ENCODE data around the gene VPS13D. TPM values are rescaled to one million over a fixed set of nuclear protein-coding genes. Genes with fewer than 3 reads are reported as not detected.
A peak's percentile ranks its signal among the peaks of the same experiment; 100 is the strongest.

The VPS13D gene
- total RNA-seq, 2 donors from 2014 or later, result 54.0 to 63.3 TPM

DNA sequence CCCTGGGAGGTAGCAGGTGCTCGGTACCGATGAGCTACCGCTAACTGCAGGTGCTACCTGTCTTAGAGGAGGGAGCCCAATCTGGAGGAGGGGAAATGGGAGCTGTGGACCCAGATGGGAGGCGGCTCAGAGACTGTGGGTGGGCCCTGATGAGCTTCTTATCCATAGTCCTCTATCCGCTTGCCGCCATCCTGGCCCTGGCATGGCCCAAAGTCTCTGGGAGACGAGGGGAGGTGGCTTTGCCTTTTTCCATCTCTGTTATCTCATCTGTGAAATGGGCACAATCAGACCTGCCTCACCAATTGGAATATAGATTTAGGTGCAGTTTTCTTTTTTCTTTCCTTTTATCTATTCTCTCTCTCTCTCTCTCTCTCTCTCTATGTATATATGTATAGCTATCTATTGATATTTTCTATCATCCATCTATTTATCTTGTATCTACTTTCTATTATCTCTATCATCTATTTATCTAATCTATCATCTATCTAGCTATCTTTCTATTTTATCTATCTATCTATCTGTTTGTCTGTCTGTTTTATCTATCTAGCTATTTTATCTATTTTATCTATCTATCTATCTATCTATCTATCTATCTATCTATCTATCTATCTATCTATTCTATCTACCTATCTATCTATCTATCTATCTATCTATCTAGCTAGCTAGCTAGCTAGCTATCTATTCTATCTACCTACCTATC lies 46.6 kb upstream of the VPS13D start:
- ATAC-seq (no peak), DNase-seq (no peak)
- Histone ChIP-seq H3K4me1 (peaks cover 16% of the 10 kb centered on the region), H3K27me3 (no peaks in the 10 kb centered on the region), H3K4me3 (no peak overlapping the region), H3K36me3 (replicated peaks in 1 of 2; ENCODE audit: insufficient read depth in 1 of 2, low read depth in 2 of 2) (no peaks in the 10 kb centered on the region), H3K27ac (peak overlapping the region in 1 of 4 donors; percentile 80), H3K9me3 (no peaks in the 10 kb centered on the region)
- WGBS, 2 donors, result 64 to 78% methylated on average over 7 of the region's 7 CpGs
- no peak for TF ChIP-seq POLR2A (IDR thresholded peaks at IDR 0.05)
- TF ChIP-seq, protein P1, sequence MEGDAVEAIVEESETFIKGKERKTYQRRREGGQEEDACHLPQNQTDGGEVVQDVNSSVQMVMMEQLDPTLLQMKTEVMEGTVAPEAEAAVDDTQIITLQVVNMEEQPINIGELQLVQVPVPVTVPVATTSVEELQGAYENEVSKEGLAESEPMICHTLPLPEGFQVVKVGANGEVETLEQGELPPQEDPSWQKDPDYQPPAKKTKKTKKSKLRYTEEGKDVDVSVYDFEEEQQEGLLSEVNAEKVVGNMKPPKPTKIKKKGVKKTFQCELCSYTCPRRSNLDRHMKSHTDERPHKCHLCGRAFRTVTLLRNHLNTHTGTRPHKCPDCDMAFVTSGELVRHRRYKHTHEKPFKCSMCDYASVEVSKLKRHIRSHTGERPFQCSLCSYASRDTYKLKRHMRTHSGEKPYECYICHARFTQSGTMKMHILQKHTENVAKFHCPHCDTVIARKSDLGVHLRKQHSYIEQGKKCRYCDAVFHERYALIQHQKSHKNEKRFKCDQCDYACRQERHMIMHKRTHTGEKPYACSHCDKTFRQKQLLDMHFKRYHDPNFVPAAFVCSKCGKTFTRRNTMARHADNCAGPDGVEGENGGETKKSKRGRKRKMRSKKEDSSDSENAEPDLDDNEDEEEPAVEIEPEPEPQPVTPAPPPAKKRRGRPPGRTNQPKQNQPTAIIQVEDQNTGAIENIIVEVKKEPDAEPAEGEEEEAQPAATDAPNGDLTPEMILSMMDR (IDR thresholded peaks at IDR 0.05), result no peak
- intact Hi-C loops (cut with DNase I), result no loop called here

DNA sequence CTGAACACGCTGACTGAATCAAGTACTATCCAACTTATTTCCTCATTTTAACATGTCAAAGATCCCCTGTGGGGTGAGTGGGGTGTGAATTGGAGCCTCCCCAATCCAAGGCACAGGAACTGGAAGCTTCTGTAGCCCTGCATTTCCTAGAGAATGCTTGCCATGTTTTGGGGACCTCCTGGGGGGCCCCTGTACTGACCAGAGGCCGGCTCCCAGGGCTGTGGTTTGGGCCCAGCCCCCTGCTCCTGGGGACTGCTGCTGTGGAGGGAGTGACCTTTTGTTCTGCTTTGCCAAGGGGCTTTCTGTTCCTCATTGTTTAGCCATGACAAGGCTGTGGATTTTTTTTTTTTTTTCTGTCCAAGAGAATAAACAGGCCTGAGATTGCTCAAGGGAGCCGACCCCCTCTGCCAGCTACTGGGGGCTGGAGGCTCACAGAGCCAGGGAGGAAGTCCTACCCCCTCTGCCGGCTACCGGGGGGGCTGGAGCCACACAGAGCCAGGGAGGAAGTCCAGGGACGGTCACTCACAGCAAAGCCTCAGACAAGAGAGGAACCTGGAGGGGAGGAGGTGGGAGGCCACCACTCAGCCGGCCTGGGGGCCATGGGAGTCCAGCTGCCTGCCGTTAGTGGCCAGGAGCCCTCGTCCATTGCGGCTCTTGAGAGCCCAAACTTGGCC lies 45.7 kb upstream of the VPS13D start:
- intact Hi-C loops (cut with DNase I), result no loop called here
- H3K27ac ChIP-seq, result peak overlapping the region in 3 of 4 donors; percentile 31 to 80 (median 65)
- WGBS, 2 donors, result 13 to 15% methylated on average over 5 to 10 of the region's 10 CpGs
- no peaks in the 10 kb centered on the region for H3K27me3 ChIP-seq
- DNase-seq (peak; percentile 40 to 83 (median 54)), ATAC-seq (peak; percentile 63)
- H3K4me3 ChIP-seq, result no peak overlapping the region
- no peaks in the 10 kb centered on the region for H3K9me3 ChIP-seq
- H3K4me1 ChIP-seq, result peaks cover 10% of the 10 kb centered on the region
- no peaks in the 10 kb centered on the region for H3K36me3 ChIP-seq (replicated peaks in 1 of 2; ENCODE audit: insufficient read depth in 1 of 2, low read depth in 2 of 2)
- TF ChIP-seq, protein P1 (IDR thresholded peaks at IDR 0.05), result peak in 3 of 7 experiments; percentile 1 to 19 (median 12)
- TF ChIP-seq POLR2A (IDR thresholded peaks at IDR 0.05), result peak in 1 of 3 donors; percentile 63

DNA sequence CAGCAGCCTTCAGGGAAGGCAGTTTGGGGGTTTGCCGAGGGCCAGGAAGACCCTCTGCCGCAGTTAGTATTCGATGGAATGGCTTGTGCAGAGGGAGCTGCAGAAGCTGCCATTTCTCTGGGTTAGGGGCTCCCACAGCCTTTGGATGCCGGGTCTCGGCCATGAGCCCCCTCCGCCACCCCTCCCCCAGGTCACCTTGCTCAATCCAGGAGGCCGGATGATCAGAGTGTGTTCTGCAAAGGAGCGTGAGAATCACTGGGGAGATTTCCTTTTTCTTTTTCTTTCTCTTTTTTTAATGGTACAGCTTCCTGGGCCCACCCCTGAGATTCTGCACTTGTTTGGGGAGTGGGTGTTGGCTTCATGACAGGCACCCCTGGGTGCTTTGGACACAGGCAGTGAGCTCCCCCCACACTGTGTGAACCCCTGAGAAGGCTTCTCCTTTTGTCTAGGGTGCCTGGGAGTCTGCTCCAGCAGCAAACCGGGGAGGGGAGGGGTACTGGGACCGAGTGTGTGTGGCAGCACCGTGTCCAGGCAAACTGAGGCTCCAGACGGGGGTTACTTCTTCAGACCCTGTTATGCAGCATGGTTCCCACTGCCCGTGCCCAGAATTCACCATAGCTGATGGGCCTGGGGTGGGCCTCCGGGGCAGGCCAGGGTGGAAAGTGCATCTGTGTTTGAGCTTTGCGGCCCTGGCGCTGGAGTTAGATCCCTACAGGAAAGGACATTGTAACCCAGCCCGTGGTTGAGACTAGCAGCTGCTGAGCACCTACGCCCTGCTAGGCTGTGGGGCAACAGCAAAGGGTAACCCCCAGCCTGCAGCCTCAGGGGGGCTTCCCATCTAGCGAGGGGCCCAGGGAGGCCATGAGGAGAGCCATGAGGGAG lies 44.6 kb upstream of the VPS13D start:
- Histone ChIP-seq H3K36me3 (replicated peaks in 1 of 2; ENCODE audit: insufficient read depth in 1 of 2, low read depth in 2 of 2) (no peaks in the 10 kb centered on the region), H3K27me3 (no peaks in the 10 kb centered on the region), H3K4me1 (peaks cover 10% of the 10 kb centered on the region), H3K27ac (peak overlapping the region in 3 of 4 donors; percentile 31 to 80 (median 65)), H3K4me3 (no peak overlapping the region), H3K9me3 (no peaks in the 10 kb centered on the region)
- TF ChIP-seq, protein P1 (IDR thresholded peaks at IDR 0.05), result no peak
- ATAC-seq (no peak), DNase-seq (no peak)
- WGBS, 2 donors, result 62% methylated on average over 12 to 19 of the region's 19 CpGs
- intact Hi-C loops (cut with DNase I), result no loop called here

DNA sequence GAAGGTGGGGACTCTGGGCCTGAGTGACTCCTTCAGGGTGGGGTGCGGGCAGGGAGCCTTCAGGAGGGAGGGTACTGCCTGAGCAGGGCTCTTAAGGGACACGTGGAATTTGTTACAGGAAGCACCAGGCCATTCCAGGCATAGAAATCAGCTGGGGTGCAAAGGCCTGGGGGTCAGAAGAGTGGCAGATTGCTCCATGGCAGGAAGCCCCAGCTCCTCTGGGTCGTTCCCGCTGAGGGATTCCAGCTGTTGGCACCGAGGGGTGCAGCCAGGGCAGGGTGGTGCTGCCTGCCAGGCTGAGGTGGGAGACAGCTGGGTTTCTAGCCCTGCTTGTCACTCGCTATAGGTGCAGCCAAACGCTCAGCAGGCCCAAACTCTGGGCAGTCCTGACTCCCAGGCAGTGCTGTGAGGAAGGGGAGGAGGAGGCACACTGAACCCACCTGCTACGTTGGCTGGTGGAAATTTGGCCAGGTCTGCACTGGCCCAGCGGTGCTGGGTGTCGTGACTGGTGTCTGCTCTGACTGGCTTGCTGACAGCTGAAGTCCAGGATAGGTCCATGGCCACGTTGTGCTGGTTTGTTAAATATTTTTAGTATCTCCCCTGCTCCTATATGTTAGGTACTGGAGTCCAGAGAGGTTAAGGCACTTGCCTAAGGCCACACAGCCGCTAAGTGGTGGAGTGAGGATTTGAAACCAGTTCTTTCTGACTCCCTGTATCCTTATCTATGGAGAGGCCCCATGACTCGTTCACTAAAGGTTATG lies 43.7 kb upstream of the VPS13D start:
- 60 to 61% methylated on average over 7 to 13 of the region's 13 CpGs for WGBS, 2 donors
- Histone ChIP-seq H3K4me3 (no peak overlapping the region), H3K36me3 (replicated peaks in 1 of 2; ENCODE audit: insufficient read depth in 1 of 2, low read depth in 2 of 2) (no peaks in the 10 kb centered on the region), H3K9me3 (no peaks in the 10 kb centered on the region), H3K27me3 (no peaks in the 10 kb centered on the region), H3K27ac (peak overlapping the region in 2 of 4 donors; percentile 8 to 80), H3K4me1 (peaks cover 10% of the 10 kb centered on the region)
- no peak for TF ChIP-seq POLR2A (IDR thresholded peaks at IDR 0.05)
- TF ChIP-seq, protein P1 (IDR thresholded peaks at IDR 0.05), result no peak
- ATAC-seq, result no peak
- DNase-seq, result no peak
- intact Hi-C loops (cut with DNase I), result no loop called here

All from body of pancreas (tissue), 4 donors.